ENCODE measurements around the gene HARBI1.

DNA sequence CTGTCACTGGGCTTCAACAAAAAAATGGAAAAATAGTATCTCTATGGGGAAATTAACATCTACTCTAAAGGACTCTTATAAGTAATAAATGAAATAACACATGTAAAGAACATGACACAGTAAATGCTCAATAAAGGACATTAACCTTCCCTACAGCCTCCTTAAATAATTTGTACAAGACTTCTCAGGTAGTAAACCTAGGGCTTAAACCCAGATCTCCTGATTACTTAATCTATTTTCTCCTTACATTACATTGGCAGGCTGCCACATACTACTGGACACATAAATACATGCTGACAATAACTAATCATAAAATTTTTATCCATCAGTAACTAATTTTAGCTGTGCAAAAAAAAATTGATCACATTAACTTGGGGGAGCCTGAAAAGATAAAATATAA lies 28.1 kb downstream of the HARBI1 start:
- no peak for TF ChIP-seq POLR2A (IDR thresholded peaks at IDR 0.05)
- TF ChIP-seq, protein P1, sequence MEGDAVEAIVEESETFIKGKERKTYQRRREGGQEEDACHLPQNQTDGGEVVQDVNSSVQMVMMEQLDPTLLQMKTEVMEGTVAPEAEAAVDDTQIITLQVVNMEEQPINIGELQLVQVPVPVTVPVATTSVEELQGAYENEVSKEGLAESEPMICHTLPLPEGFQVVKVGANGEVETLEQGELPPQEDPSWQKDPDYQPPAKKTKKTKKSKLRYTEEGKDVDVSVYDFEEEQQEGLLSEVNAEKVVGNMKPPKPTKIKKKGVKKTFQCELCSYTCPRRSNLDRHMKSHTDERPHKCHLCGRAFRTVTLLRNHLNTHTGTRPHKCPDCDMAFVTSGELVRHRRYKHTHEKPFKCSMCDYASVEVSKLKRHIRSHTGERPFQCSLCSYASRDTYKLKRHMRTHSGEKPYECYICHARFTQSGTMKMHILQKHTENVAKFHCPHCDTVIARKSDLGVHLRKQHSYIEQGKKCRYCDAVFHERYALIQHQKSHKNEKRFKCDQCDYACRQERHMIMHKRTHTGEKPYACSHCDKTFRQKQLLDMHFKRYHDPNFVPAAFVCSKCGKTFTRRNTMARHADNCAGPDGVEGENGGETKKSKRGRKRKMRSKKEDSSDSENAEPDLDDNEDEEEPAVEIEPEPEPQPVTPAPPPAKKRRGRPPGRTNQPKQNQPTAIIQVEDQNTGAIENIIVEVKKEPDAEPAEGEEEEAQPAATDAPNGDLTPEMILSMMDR (IDR thresholded peaks at IDR 0.05), result no peak
- TF ChIP-seq EP300 (IDR thresholded peaks at IDR 0.05), result no peak
- no peak for TF ChIP-seq POLR2AphosphoS5 (IDR thresholded peaks at IDR 0.05)
